MM.1S (cell line): ENCODE measurements around the gene RASA1.

ENCODE experiments used
- DNase-seq: peaks from one replicate; pipeline ENCODE4 v3.0.0-alpha.2; 2015
- H2AFZ ChIP-seq: fragments of 300-600 bp; sonication (generic); 2 replicates; pipeline ENCODE4 v1.6.0; 2016; ENCODE audit warnings: antibody characterized with exemption, low read length
- H3F3A ChIP-seq: fragments of 300-600 bp; sonication (generic); 2 replicates; pipeline ENCODE4 v1.6.1; 2016; ENCODE audit warnings: mild to moderate bottlenecking, antibody characterized with exemption, low read length, moderate library complexity, mixed read lengths; ENCODE audit not compliant: insufficient read depth
- H3K27ac ChIP-seq: fragments of 300-600 bp; sonication (generic); 2 replicates; pipeline ENCODE4 v1.5.1; 2016; ENCODE audit warnings: mild to moderate bottlenecking, low read length
- H3K27me3 ChIP-seq: fragments of 300-600 bp; sonication (generic); replicated peaks from 2 replicates; pipeline ENCODE4 v1.6.0; 2016; ENCODE audit warnings: low read length; ENCODE audit not compliant: insufficient read depth
- H3K36me3 ChIP-seq: fragments of 300-600 bp; sonication (generic); replicated peaks from 2 replicates; pipeline ENCODE4 v1.6.1; 2016; ENCODE audit warnings: mild to moderate bottlenecking, low read length, mixed read lengths; ENCODE audit not compliant: insufficient read depth
- H3K4me1 ChIP-seq: fragments of 300-600 bp; sonication (generic); 2 replicates; pipeline ENCODE4 v1.6.1; 2016; ENCODE audit warnings: low read length, mixed read lengths
- H3K4me2 ChIP-seq: fragments of 300-600 bp; sonication (generic); 2 replicates; pipeline ENCODE4 v1.6.0; 2016; ENCODE audit warnings: low read depth, low read length
- H3K4me3 ChIP-seq: fragments of 300-600 bp; sonication (generic); 2 replicates; pipeline ENCODE4 v1.5.1; 2016; ENCODE audit warnings: low read length, mixed read lengths
- H3K79me2 ChIP-seq: fragments of 300-600 bp; sonication (generic); 2 replicates; pipeline ENCODE4 v1.6.1; 2016; ENCODE audit warnings: mixed run types, low read length, mixed read lengths
- H3K9ac ChIP-seq: fragments of 300-600 bp; sonication (generic); 2 replicates; pipeline ENCODE4 v1.6.1; 2016; ENCODE audit warnings: low read length, mixed read lengths
- H3K9me2 ChIP-seq: fragments of 300-600 bp; sonication (generic); replicated peaks from 2 replicates; pipeline ENCODE4 v1.6.1; 2016; ENCODE audit warnings: mild to moderate bottlenecking, low read length, mixed read lengths; ENCODE audit not compliant: insufficient read depth
- H3K9me3 ChIP-seq: fragments of 300-600 bp; sonication (generic); replicated peaks from 2 replicates; pipeline ENCODE4 v1.6.1; 2016; ENCODE audit warnings: mild to moderate bottlenecking, low read length, mixed read lengths; ENCODE audit not compliant: insufficient read depth
- H4K20me1 ChIP-seq: fragments of 300-600 bp; sonication (generic); 2 replicates; pipeline ENCODE4 v1.6.1; 2016; ENCODE audit warnings: mild to moderate bottlenecking, low read length, moderate library complexity, mixed read lengths; ENCODE audit not compliant: insufficient read depth
- CTCF ChIP-seq: fragments of 300-600 bp; sonication (generic); IDR thresholded peaks from 2 replicates; pipeline ENCODE4 v1.5.1; 2016; ENCODE audit warnings: antibody characterized with exemption, low read length, mixed read lengths
- EZH2 ChIP-seq: fragments of 300-600 bp; sonication (generic); optimal IDR thresholded peaks from 2 replicates; pipeline ENCODE3; 2017; ENCODE audit warnings: low read depth, mild to moderate bottlenecking, antibody characterized with exemption, low read length, mixed read lengths
- EZH2phosphoT487 ChIP-seq: fragments of 300-600 bp; sonication (generic); IDR thresholded peaks from 2 replicates; pipeline ENCODE4 v1.6.1; 2018; ENCODE audit warnings: antibody characterized with exemption, low read length

Gene RASA1

GRCh38 chr5:87372705-87373104, 105.0 kb downstream of the RASA1 start:
- Histone ChIP-seq H3K9me2 (no peaks in the 10 kb centered on the region), H3K4me3 (no peak overlapping the region), H4K20me1 (no peaks in the 10 kb centered on the region), H3K9me3 (no peaks in the 10 kb centered on the region), H3K9ac (no peak overlapping the region), H3K4me1 (no peaks in the 10 kb centered on the region), H3F3A (no peaks in the 10 kb centered on the region), H3K27ac (no peak overlapping the region), H3K27me3 (no peaks in the 10 kb centered on the region), H3K4me2 (no peak overlapping the region), H3K36me3 (peaks cover 7% of the 10 kb centered on the region; the same call in 1 of the 2 replicates), H3K79me2 (0 out of 2 replicates have a peak, but pooled peaks cover 2% of the 10 kb centered on the region), H2AFZ (no peak overlapping the region)
- TF ChIP-seq EZH2, result no peak
- no peak for DNase-seq

DNA sequence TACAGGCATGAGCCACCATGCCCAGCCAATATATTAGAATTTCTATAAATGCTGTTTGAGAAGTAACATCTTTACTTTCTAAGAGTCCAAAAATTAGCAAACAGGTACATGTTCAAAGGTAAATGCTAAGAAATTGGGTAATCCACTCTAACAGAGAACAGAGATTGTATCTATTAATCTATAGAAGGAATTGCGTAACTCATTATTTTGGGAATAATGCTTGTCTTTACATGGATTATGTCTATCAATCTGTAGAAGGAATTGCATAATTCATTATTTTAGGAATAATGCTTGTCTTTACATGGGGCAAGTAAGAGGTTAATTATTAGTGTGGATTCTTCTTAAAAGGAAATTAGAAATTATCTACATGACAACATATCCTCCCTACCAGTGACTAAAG, 114.5 kb downstream of the RASA1 start:
- Histone ChIP-seq H3K27me3 (no peaks in the 10 kb centered on the region), H3K36me3 (peaks cover 7% of the 10 kb centered on the region; the same call in 1 of the 2 replicates), H3F3A (peaks cover 15% of the 10 kb centered on the region), H2AFZ (no peak overlapping the region), H3K4me3 (no peak overlapping the region), H3K9me2 (no peaks in the 10 kb centered on the region), H4K20me1 (no peaks in the 10 kb centered on the region; the same call in 1 of the 2 replicates), H3K9me3 (no peaks in the 10 kb centered on the region), H3K27ac (no peak overlapping the region), H3K4me2 (no peak overlapping the region), H3K9ac (no peak overlapping the region), H3K4me1 (peaks cover 10% of the 10 kb centered on the region; the same call in 1 of the 2 replicates), H3K79me2 (peaks cover 24% of the 10 kb centered on the region)
- TF ChIP-seq EZH2, result no peak
- no peak for TF ChIP-seq CTCF
- no peak for TF ChIP-seq EZH2phosphoT487
- no peak for DNase-seq

- peaks cover 11% of the 10 kb centered on the region for H3F3A ChIP-seq
- H3K4me2 ChIP-seq, result no peak overlapping the region
These were observed 115.5 kb downstream of the RASA1 start for GRCh38 chr5:87383216-87383615.

More at GRCh38 chr5:87383216-87383615, 115.5 kb downstream of the RASA1 start:
- Histone ChIP-seq H3K9me3 (no peaks in the 10 kb centered on the region), H3K27ac (no peak overlapping the region), H4K20me1 (no peaks in the 10 kb centered on the region; the same call in 1 of the 2 replicates), H2AFZ (no peak overlapping the region), H3K4me1 (peaks cover 10% of the 10 kb centered on the region; the same call in 1 of the 2 replicates), H3K36me3 (peaks cover 7% of the 10 kb centered on the region; the same call in 1 of the 2 replicates), H3K4me3 (no peak overlapping the region), H3K27me3 (no peaks in the 10 kb centered on the region), H3K79me2 (peaks cover 24% of the 10 kb centered on the region), H3K9me2 (no peaks in the 10 kb centered on the region), H3K9ac (no peak overlapping the region)
- TF ChIP-seq CTCF (no peak), EZH2 (no peak), EZH2phosphoT487 (no peak)
- no peak for DNase-seq
